DOHH2 (cell line): ENCODE measurements around the gene BFSP1.

Experiments used
- CTCF ChIP-seq: fragments of 200-600 bp; sonication (generic); IDR thresholded peaks from one replicate; pipeline ENCODE4 v1.5.1; 2014; ENCODE audit warnings: antibody characterized with exemption, mild to moderate bottlenecking, low read depth, low read length; ENCODE audit not compliant: poor library complexity, severe bottlenecking
- EZH2phosphoT487 ChIP-seq: fragments of 200-600 bp; sonication (generic); IDR thresholded peaks from 2 replicates; pipeline ENCODE4 v1.6.1; 2017; ENCODE audit warnings: borderline replicate concordance, mild to moderate bottlenecking, antibody characterized with exemption, low read length, moderate library complexity, mixed read lengths

DNA sequence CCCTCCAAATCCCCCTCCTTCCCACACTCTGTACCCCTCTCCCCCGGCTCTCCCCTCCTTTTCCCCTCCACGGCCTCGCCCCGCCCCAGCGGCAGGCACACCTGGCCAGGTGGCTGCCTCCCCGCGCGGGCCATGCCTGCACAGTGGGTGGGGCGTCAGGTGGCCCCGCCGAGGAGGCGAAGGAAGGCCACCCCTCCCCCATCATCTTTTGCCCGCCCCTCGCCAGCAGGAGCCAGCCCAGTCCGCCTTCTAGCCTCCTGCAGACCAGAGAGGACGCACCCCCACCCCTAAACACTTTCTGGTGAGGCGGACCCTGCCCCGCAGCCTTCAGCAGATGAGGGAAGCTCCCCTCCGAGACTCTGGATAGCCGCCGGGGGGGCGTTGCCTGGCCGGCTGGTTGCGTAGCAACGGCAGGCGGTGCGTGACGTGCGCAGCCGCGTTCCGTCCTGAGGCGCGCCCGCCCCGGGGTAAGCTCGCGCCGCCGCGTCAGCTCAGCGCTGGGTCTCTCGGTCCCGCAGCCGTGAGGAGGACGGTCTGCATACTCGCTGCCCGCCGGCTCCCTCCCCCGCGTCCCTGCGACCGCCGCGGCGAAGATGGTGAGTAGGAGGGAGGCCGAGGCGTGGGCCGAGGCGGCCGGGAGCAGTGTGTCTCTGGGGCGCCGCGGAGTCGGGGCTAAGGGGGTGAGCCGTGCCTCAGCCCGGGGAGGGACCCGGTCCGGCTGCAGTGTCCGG is 38.6 kb upstream of the BFSP1 start, which contains the start of gene DSTN:
- no peak for TF ChIP-seq CTCF
- no peak for TF ChIP-seq EZH2phosphoT487
